Stomach smooth muscle (tissue), 2 donors: ENCODE data around the gene RAPGEF5.

ENCODE experiments used
- H3K27ac ChIP-seq: one replicate; pipeline ENCODE4 v1.7.0; 2013; ENCODE audit warnings: mild to moderate bottlenecking, low read length, inconsistent platforms
- H3K27me3 ChIP-seq, 2 donors: one replicate each; pipeline ENCODE4 v1.7.0; 2013; ENCODE audit warnings: low read length in 2 of 2; ENCODE audit not compliant: insufficient read depth in 2 of 2, control insufficient read depth in 1 of 2
- H3K36me3 ChIP-seq, 2 donors: one replicate each; pipeline ENCODE4 v1.7.0; 2013; ENCODE audit warnings: low read length in 2 of 2; ENCODE audit not compliant: control insufficient read depth in 2 of 2, insufficient read depth in 2 of 2
- H3K4me1 ChIP-seq: one replicate; pipeline ENCODE4 v1.7.0; 2013; ENCODE audit warnings: low read length; ENCODE audit not compliant: control insufficient read depth, insufficient read depth
- H3K4me3 ChIP-seq, 2 donors: one replicate each; pipeline ENCODE4 v1.7.0; 2013; ENCODE audit warnings: low read length in 2 of 2
- H3K9ac ChIP-seq, 2 donors: one replicate each; pipeline ENCODE4 v1.7.0; 2013; ENCODE audit warnings: low read length in 2 of 2, mild to moderate bottlenecking in 1 of 2
- H3K9me3 ChIP-seq, 2 donors: one replicate each; pipeline ENCODE4 v1.7.0; 2013; ENCODE audit warnings: low read length in 2 of 2; ENCODE audit not compliant: control insufficient read depth in 2 of 2
- donor health status: healthy.
- donor health status: Pancreatic carcinoma.

Gene RAPGEF5

GRCh38 chr7:22262538-22262937 is 94.4 kb downstream of the RAPGEF5 start:
- Histone ChIP-seq H3K4me3 (no peak overlapping the region), H3K27me3 (no peaks in the 10 kb centered on the region), H3K27ac (no peak overlapping the region), H3K36me3 (no peaks in the 10 kb centered on the region), H3K4me1 (no peaks in the 10 kb centered on the region), H3K9ac (no peak overlapping the region), H3K9me3 (no peaks in the 10 kb centered on the region)

- Histone ChIP-seq H3K9me3 (no peaks in the 10 kb centered on the region), H3K4me3 (no peak overlapping the region), H3K27me3 (no peaks in the 10 kb centered on the region), H3K9ac (no peak overlapping the region), H3K36me3 (no peaks in the 10 kb centered on the region), H3K27ac (no peak overlapping the region), H3K4me1 (no peaks in the 10 kb centered on the region)
Observed at GRCh38 chr7:22256541-22257096, 100.3 kb downstream of the RAPGEF5 start.

- no peak overlapping the region for H3K9ac ChIP-seq
- H3K27me3 ChIP-seq = no peaks in the 10 kb centered on the region
- H3K36me3 ChIP-seq = no peaks in the 10 kb centered on the region
- no peaks in the 10 kb centered on the region for H3K9me3 ChIP-seq
- no peak overlapping the region for H3K4me3 ChIP-seq
- no peak overlapping the region for H3K27ac ChIP-seq
- no peaks in the 10 kb centered on the region for H3K4me1 ChIP-seq
Observed at GRCh38 chr7:22255834-22256233, 101.1 kb downstream of the RAPGEF5 start.

- H3K4me3 ChIP-seq = no peak overlapping the region
- H3K27me3 ChIP-seq = no peaks in the 10 kb centered on the region
- H3K4me1 ChIP-seq = no peaks in the 10 kb centered on the region
- H3K9ac ChIP-seq = no peak overlapping the region
- no peak overlapping the region for H3K27ac ChIP-seq
- no peaks in the 10 kb centered on the region for H3K9me3 ChIP-seq
- no peaks in the 10 kb centered on the region for H3K36me3 ChIP-seq
Observed at GRCh38 chr7:22255342-22255741, 101.6 kb downstream of the RAPGEF5 start.

GRCh38 chr7:22252936-22253536 is 103.9 kb downstream of the RAPGEF5 start:
- Histone ChIP-seq H3K4me1 (no peaks in the 10 kb centered on the region), H3K36me3 (no peaks in the 10 kb centered on the region), H3K9ac (no peak overlapping the region), H3K27me3 (no peaks in the 10 kb centered on the region), H3K9me3 (no peaks in the 10 kb centered on the region), H3K27ac (no peak overlapping the region), H3K4me3 (no peak overlapping the region)

GRCh38 chr7:22252016-22252415 is 104.9 kb downstream of the RAPGEF5 start:
- Histone ChIP-seq H3K4me1 (no peaks in the 10 kb centered on the region), H3K9ac (no peak overlapping the region), H3K27me3 (no peaks in the 10 kb centered on the region), H3K27ac (no peak overlapping the region), H3K36me3 (no peaks in the 10 kb centered on the region), H3K9me3 (no peaks in the 10 kb centered on the region), H3K4me3 (no peak overlapping the region)

GRCh38 chr7:22251281-22251680 is 105.7 kb downstream of the RAPGEF5 start:
- Histone ChIP-seq H3K4me1 (no peaks in the 10 kb centered on the region), H3K9ac (no peak overlapping the region), H3K9me3 (peaks cover 0 to under 1% of the 10 kb centered on the region in 2 donors), H3K4me3 (no peak overlapping the region), H3K27me3 (no peaks in the 10 kb centered on the region), H3K36me3 (no peaks in the 10 kb centered on the region), H3K27ac (no peak overlapping the region)

- H3K27ac ChIP-seq = no peak overlapping the region
Observed at GRCh38 chr7:22250390-22250789, 106.6 kb downstream of the RAPGEF5 start.

GRCh38 chr7:22248111-22248809 is 108.7 kb downstream of the RAPGEF5 start:
- H3K4me3 ChIP-seq = no peak overlapping the region
- peaks cover 0 to 4% of the 10 kb centered on the region in 2 donors for H3K9me3 ChIP-seq
- no peak overlapping the region for H3K27ac ChIP-seq
- no peaks in the 10 kb centered on the region for H3K27me3 ChIP-seq
- H3K36me3 ChIP-seq = no peaks in the 10 kb centered on the region
- H3K9ac ChIP-seq = no peak overlapping the region
- no peaks in the 10 kb centered on the region for H3K4me1 ChIP-seq

More at GRCh38 chr7:22250390-22250789, 106.6 kb downstream of the RAPGEF5 start:
- H3K27me3 ChIP-seq = no peaks in the 10 kb centered on the region
- H3K9ac ChIP-seq = no peak overlapping the region
- peaks cover 0 to 4% of the 10 kb centered on the region in 2 donors for H3K9me3 ChIP-seq
- no peaks in the 10 kb centered on the region for H3K36me3 ChIP-seq
- no peak overlapping the region for H3K4me3 ChIP-seq
- no peaks in the 10 kb centered on the region for H3K4me1 ChIP-seq

GRCh38 chr7:22241805-22242390 is 115.1 kb downstream of the RAPGEF5 start:
- Histone ChIP-seq H3K9me3 (peaks cover 0 to 4% of the 10 kb centered on the region in 2 donors), H3K27me3 (no peaks in the 10 kb centered on the region), H3K4me3 (no peak overlapping the region), H3K9ac (no peak overlapping the region), H3K36me3 (no peaks in the 10 kb centered on the region), H3K27ac (no peak overlapping the region), H3K4me1 (no peaks in the 10 kb centered on the region)
